ENCODE data around the gene MSRB1. TPM values are rescaled to one million over a fixed set of nuclear protein-coding genes. Genes with fewer than 3 reads are reported as not detected.

Gene MSRB1
- total and polyA plus RNA-seq, 7 donors = 17.8 to 136 (median 35.7) TPM

DNA sequence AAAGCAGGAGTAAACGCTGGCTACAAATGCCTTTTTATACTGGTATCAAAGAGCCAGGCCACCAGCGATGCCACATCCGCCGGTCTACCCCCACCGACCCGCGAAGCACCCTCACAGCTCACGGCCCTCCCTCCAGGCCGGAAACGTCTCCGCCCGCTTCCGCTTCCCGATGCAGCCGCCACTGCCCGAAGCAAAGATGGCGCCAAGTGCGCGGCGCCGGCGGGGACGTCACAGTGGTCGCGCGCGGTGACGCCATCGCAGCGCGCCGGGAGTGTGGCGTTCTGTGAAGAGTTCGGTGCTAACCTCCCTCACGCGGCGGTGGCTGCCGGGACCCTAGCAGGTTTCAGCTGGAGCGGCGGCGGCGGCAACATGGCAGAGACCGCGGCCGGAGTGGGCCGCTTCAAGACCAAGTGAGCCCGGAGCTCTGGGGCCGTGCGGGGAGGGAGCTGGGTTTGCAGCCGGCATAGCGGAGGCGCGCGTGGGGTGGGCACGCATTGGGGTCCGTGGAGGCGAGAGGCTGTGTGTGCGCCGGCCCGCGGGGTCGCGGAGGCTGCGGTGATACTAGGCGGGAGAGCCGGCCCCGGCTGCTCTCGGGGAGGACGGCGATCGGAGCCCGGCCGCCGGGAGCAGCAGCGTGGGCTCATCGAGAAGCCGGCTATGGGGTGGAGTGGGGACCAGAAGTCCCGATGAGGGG is 28.9 kb upstream of the MSRB1 start, which contains the start of gene TBL3:
TSS of gene TBL3 (plus strand) at position 258 of the 694 bp plus-strand sequence. CDS start at position 370, 112 bp downstream.
- Histone ChIP-seq H3K9me3 (no peaks in the 10 kb centered on the region), H3K36me3 (peaks cover 25 to 31% (median 29%) of the 10 kb centered on the region in 4 donors), H3K4me3 (peak within 1 kb of the TSS; percentile 83 to 99 (median 92)), H3K27ac (peak within 1 kb of the TSS; percentile 89 to 96 (median 93)), H3K27me3 (peaks cover 0 to 31% (median 15%) of the 10 kb centered on the region in 3 donors), H3K4me1 (peaks cover 0 to 25% (median 23%) of the 10 kb centered on the region in 4 donors)
- TF ChIP-seq POLR2A (IDR thresholded peaks at IDR 0.05) = peak; percentile 93 to 95
- TF ChIP-seq POLR2AphosphoS5 (IDR thresholded peaks at IDR 0.05) = peak; percentile 97 to 99 (median 99)
- no peak for TF ChIP-seq CTCF (IDR thresholded peaks at IDR 0.05)
- peak in 1 of 4 donors; percentile 70 for TF ChIP-seq EP300 (IDR thresholded peaks at IDR 0.05)
- 0 to 1% methylated on average over 78 of the region's 78 CpGs for WGBS, 2 donors
- peak; percentile 97 for DNase-seq
- intact Hi-C loops (cut with DNase I) = no loop called here

GRCh38 chr16:1968146-1968953 is 25.4 kb upstream of the MSRB1 start:
- no peak overlapping the region for H3K27ac ChIP-seq
- no peak for TF ChIP-seq CTCF (IDR thresholded peaks at IDR 0.05)
- no peak for TF ChIP-seq POLR2AphosphoS5 (IDR thresholded peaks at IDR 0.05)
- no peak for TF ChIP-seq EP300 (IDR thresholded peaks at IDR 0.05)
- TF ChIP-seq POLR2A (IDR thresholded peaks at IDR 0.05) = no peak
- no peaks in the 10 kb centered on the region for H3K27me3 ChIP-seq
- DNase-seq = no peak
- intact Hi-C loops (cut with DNase I) = no loop called here
- H3K9me3 ChIP-seq = no peaks in the 10 kb centered on the region
- peaks cover 0 to 4% (median 0%) of the 10 kb centered on the region in 4 donors for H3K36me3 ChIP-seq
- 92 to 94% methylated on average over 41 of the region's 41 CpGs for WGBS, 2 donors
- H3K4me1 ChIP-seq = peaks cover 0 to 39% (median 34%) of the 10 kb centered on the region in 4 donors
- no peak overlapping the region for H3K4me3 ChIP-seq

GRCh38 chr16:1966460-1966859 is 23.5 kb upstream of the MSRB1 start, which contains the start of gene RNF151:
RNF151 (plus strand) TSS chr16:1966856; CDS start chr16:1966882, 26 bp downstream.
- intact Hi-C loops (cut with DNase I) = no loop called here
- Histone ChIP-seq H3K36me3 (peaks cover 12 to 21% (median 17%) of the 10 kb centered on the region in 4 donors), H3K27me3 (no peaks in the 10 kb centered on the region), H3K27ac (peak within 1 kb of the TSS; percentile 91 to 99 (median 92)), H3K9me3 (no peaks in the 10 kb centered on the region), H3K4me1 (peaks cover 0 to 28% (median 25%) of the 10 kb centered on the region in 4 donors), H3K4me3 (peak within 1 kb of the TSS; percentile 63 to 90 (median 66))
- 96% methylated on average over 6 of the region's 6 CpGs for WGBS, 2 donors
- TF ChIP-seq POLR2A (IDR thresholded peaks at IDR 0.05) (no peak), CTCF (IDR thresholded peaks at IDR 0.05) (no peak), POLR2AphosphoS5 (IDR thresholded peaks at IDR 0.05) (no peak)
- DNase-seq = no peak

DNA sequence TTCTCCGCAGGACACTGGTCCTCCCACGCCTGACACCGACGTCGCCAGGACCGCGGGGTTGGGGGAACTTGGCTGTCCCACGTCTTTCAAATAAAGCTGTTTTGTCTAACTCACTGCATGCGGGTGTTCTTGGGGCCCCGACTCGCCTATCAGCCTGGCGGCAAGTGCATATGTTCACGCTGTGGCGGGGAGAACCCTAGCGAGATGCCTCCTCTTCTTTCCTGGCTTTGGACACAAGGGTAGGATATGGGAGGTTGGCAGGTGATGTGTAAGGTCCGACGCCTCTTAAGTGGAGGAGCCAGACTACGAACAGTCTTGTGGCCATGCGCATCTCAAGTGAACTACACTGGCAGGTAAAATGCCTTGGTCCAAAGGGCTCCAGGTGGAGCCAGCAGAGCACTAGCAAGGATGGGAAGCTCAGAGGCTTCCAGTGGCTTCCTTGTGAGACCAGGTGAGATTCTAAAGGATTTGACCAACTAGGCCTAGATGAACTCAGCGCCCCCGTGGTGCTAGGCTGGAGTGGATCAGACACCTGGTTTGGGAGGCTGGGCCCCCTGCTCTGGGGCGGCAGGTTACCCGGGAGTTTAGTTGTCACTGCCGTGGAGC is 22.5 kb upstream of the MSRB1 start:
- Histone ChIP-seq H3K27me3 (no peaks in the 10 kb centered on the region), H3K36me3 (peaks cover 12 to 27% (median 22%) of the 10 kb centered on the region in 4 donors), H3K4me3 (peak overlapping the region; percentile 63 to 90 (median 66)), H3K9me3 (no peaks in the 10 kb centered on the region), H3K27ac (peak overlapping the region; percentile 91 to 99 (median 92)), H3K4me1 (peaks cover 0 to 30% (median 26%) of the 10 kb centered on the region in 4 donors)
- WGBS, 2 donors = 13 to 22% methylated on average over 24 of the region's 24 CpGs
- intact Hi-C loops (cut with DNase I) = no loop called here
- DNase-seq = no peak
- no peak for TF ChIP-seq POLR2A (IDR thresholded peaks at IDR 0.05)
- TF ChIP-seq POLR2AphosphoS5 (IDR thresholded peaks at IDR 0.05) = no peak
- no peak for TF ChIP-seq EP300 (IDR thresholded peaks at IDR 0.05)
- no peak for TF ChIP-seq CTCF (IDR thresholded peaks at IDR 0.05)

All from sigmoid colon (tissue), 7 donors.